HUES48 (cell line): ENCODE results near the gene MED16.
"Not testable (repeated sequence)": the region's sequence is repeated elsewhere in the genome, so short reads cannot be mapped to it uniquely, and the experiment has no call there.

ENCODE experiments used
- H3K27ac ChIP-seq: one replicate; pipeline ENCODE4 v1.7.0; 2013; ENCODE audit warnings: low read depth, low read length, inconsistent platforms
- H3K27me3 ChIP-seq: 2 replicates; pipeline ENCODE4 v1.6.1; 2013; ENCODE audit warnings: mild to moderate bottlenecking, low read length; ENCODE audit not compliant: control insufficient read depth, insufficient read depth
- H3K36me3 ChIP-seq: 2 replicates; pipeline ENCODE4 v1.6.1; 2013; ENCODE audit warnings: low read length; ENCODE audit not compliant: control insufficient read depth, insufficient read depth
- H3K4me1 ChIP-seq: 2 replicates; pipeline ENCODE4 v1.6.1; 2013; ENCODE audit warnings: mild to moderate bottlenecking, low read length; ENCODE audit not compliant: control insufficient read depth, insufficient read depth
- H3K4me3 ChIP-seq: 2 replicates; pipeline ENCODE4 v1.5.1; 2013; ENCODE audit warnings: mild to moderate bottlenecking, low read depth, low read length
- H3K9ac ChIP-seq: 2 replicates; pipeline ENCODE4 v1.6.1; 2013; ENCODE audit warnings: mild to moderate bottlenecking, low read depth, low read length, moderate library complexity
- H3K9me3 ChIP-seq: 2 replicates; pipeline ENCODE4 v1.6.1; 2013; ENCODE audit warnings: low read length; ENCODE audit not compliant: control insufficient read depth, insufficient read depth

Gene MED16

DNA sequence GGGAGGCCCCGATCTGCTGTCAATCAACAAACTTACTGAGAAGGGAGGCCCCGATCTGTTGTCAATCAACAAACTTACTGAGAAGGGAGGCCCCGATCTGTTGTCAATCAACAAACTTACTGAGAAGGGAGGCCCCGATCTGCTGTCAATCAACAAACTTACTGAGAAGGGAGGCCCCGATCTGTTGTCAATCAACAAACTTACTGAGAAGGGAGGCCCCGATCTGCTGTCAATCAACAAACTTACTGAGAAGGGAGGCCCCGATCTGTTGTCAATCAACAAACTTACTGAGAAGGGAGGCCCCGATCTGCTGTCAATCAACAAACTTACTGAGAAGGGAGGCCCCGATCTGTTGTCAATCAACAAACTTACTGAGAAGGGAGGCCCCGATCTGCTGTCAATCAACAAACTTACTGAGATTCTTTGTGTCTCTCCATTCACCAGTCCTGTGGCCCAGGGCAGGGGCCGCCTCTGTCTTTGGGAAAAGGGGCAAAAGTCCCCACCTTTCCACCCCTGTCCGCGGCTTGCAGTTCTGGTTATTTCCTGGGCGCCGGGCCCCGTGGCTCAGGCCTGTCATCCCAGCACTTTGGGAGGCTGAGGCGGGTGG lies 39.3 kb downstream of the MED16 start:
- H3K4me1 ChIP-seq, H3K27me3 ChIP-seq, H3K27ac ChIP-seq, H3K9me3 ChIP-seq, H3K9ac ChIP-seq, H3K4me3 ChIP-seq, H3K36me3 ChIP-seq: not testable (repeated sequence)

DNA sequence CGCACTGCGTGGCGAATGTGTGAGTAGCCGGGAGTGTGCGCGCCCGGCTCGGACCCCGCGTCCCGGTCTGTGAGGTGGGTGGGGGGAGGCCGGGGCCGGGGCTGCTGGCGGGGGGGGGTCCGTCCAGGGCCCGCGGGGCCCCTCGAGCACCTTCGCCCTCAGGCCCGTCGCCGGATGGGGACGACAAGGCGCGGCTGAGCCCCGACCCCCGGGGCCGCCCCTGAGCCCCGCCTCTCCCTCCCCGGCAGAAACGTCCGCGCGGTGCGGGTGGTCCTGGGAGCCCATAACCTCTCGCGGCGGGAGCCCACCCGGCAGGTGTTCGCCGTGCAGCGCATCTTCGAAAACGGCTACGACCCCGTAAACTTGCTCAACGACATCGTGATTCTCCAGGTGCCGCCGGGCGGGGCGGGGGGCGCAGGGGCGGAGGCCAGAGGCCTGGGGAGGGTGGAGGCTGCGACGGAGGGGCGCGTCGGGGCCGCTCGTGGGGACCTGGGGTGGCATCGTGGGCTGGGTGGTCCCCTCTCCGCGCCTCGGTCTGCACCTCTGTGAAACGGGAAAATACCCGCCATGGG lies 39.9 kb downstream of the MED16 start:
- Histone ChIP-seq H3K4me3 (no peak overlapping the region), H3K9me3 (no peaks in the 10 kb centered on the region), H3K27ac (no peak overlapping the region), H3K36me3 (no peaks in the 10 kb centered on the region), H3K27me3 (no peaks in the 10 kb centered on the region), H3K4me1 (no peaks in the 10 kb centered on the region), H3K9ac (no peak overlapping the region)

DNA sequence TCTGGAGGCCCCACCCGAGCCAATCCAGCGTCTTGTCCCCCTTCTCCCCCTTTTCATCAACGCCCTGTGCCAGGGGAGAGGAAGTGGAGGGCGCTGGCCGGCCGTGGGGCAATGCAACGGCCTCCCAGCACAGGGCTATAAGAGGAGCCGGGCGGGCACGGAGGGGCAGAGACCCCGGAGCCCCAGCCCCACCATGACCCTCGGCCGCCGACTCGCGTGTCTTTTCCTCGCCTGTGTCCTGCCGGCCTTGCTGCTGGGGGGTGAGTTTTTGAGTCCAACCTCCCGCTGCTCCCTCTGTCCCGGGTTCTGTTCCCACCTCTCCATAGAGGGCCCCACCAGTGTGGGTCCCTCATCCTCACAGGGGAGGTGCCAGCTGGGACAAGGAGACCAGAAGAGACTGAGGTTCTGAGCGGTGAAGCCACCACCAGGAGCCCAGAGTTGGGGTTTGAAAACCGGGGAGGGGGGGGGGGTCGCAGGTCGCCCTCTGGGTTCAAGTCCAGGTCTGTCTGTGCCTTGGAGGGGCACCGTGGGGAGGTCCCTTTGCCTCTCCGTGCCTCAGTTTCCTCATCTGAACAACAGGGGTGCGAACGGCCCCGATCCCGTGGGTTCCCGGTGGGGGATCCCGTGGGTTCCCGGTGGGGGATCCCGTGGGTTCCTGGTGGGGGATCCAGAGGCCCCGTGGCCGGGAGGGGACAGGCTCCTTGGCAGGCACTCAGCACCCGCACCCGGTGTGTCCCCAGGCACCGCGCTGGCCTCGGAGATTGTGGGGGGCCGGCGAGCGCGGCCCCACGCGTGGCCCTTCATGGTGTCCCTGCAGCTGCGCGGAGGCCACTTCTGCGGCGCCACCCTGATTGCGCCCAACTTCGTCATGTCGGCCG lies 40.6 kb downstream of the MED16 start, which contains the start of gene ELANE:
TSS of gene ELANE (plus strand) at position 168 of the 878 bp plus-strand sequence. CDS start at position 194, 26 bp downstream.
- no peaks in the 10 kb centered on the region for H3K4me1 ChIP-seq
- no peaks in the 10 kb centered on the region for H3K27me3 ChIP-seq
- H3K36me3 ChIP-seq: no peaks in the 10 kb centered on the region
- H3K27ac ChIP-seq: no peak within 1 kb of the TSS
- H3K9me3 ChIP-seq: no peaks in the 10 kb centered on the region
- H3K4me3 ChIP-seq: no peak within 1 kb of the TSS
- no peak within 1 kb of the TSS for H3K9ac ChIP-seq

DNA sequence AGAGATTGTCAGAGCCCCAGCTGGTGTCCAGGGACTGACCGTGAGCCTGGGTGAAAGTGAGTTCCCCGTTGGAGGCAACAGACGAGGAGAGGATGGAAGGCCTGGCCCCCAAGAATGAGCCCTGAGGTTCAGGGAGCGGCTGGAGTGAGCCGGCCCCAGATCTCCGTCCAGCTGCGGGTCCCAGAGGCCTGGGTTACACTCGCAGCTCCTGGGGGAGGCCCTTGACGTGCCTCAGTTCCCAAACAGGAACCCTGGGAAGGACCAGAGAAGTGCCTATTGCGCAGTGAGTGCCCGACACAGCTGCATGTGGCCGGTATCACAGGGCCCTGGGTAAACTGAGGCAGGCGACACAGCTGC lies 42.0 kb downstream of the MED16 start:
- H3K27ac ChIP-seq: no peak overlapping the region
- H3K4me1 ChIP-seq: no peaks in the 10 kb centered on the region
- no peaks in the 10 kb centered on the region for H3K36me3 ChIP-seq
- no peaks in the 10 kb centered on the region for H3K9me3 ChIP-seq
- H3K9ac ChIP-seq: no peak overlapping the region
- H3K27me3 ChIP-seq: no peaks in the 10 kb centered on the region
- H3K4me3 ChIP-seq: no peak overlapping the region

DNA sequence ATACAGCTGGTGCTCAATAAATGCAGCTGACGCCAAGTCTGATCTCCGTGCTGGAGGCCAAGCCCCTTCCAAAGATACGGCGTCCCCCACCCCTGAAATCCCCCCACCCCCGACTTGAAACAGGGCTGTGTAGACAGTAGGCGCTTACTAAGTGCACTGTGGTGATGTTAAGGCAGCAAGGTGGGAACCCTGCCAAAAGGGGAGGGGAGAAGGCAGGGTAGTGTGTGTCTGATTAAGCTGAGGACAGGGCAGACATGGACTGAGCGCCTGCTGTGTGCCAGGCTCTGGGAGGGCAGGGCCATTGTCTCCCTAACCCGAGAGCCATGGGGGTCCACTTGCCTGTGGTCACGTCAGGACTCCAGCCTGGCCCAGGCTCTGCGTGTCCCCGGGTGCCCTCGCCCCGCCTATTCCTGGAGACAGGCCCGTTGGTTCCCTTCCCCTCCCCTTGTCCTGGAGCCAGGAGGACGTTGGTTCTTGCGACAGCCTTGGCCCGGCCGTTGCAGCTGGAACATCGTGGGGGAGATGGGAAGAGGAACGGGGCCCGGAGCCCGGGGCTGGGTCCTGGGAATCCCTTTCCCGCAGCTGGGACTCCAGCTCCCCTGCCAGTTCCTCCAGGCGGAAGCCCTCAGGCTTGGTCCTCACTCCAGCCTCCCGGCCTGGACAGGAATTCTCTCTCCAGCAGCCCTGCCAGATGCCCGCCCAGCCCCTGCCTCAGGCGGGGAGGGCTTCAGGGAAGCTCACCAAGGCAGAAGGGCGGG lies 42.6 kb downstream of the MED16 start:
- Histone ChIP-seq H3K36me3 (no peaks in the 10 kb centered on the region), H3K27ac (no peak overlapping the region), H3K4me1 (no peaks in the 10 kb centered on the region), H3K9me3 (no peaks in the 10 kb centered on the region), H3K4me3 (no peak overlapping the region), H3K9ac (no peak overlapping the region), H3K27me3 (no peaks in the 10 kb centered on the region)

DNA sequence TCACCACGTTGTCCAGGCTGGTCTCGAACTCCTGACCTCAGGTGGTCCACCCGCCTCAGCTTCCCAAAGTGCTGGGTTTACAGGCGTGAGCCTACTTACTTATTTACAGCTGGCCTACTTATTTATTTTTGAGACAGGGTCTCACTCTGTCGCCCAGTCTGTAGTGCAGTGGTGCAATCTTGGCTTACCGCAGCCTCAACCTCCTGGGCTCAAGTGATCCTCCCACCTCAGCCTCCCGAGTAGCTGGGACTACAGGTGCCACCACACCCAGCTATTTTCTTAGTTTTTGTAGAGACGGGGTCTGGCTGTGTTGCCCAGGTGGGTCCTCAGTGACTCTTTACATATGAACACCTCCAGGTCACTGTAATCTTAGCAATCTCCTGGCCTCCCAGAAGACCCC lies 43.8 kb downstream of the MED16 start:
- H3K27ac ChIP-seq, H3K9ac ChIP-seq, H3K27me3 ChIP-seq, H3K4me3 ChIP-seq, H3K9me3 ChIP-seq, H3K4me1 ChIP-seq, H3K36me3 ChIP-seq: not testable (repeated sequence)

DNA sequence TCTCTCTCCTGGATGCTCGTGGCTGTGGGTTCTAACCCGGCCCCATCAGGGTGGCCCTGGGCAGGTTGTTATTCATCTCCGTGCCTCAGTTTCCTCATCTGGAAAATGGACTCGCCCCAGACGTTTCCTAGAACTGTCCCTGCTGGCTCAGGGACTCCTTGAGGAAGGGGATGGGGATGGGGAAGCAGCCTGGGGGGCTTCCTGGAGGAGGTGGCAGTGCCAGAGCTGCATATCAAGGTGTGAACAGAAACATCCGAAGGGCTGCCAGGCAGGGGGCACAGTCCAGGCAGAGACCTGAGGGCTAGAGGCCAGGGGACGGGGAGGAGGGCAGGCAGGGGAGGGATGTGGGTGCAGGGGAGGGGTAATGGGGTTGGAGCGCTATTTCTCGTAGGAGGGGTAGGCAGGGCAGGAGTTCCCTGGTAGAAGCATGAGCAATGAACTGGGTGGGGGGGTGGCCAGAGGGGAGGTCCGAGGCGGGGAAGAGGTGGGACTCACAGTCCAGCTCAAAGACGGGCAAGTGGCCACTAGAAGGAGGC lies 44.5 kb downstream of the MED16 start:
- Histone ChIP-seq H3K9ac (no peak overlapping the region), H3K27ac (no peak overlapping the region), H3K27me3 (peaks cover 5% of the 10 kb centered on the region), H3K36me3 (no peaks in the 10 kb centered on the region), H3K4me3 (no peak overlapping the region), H3K4me1 (no peaks in the 10 kb centered on the region), H3K9me3 (no peaks in the 10 kb centered on the region)

DNA sequence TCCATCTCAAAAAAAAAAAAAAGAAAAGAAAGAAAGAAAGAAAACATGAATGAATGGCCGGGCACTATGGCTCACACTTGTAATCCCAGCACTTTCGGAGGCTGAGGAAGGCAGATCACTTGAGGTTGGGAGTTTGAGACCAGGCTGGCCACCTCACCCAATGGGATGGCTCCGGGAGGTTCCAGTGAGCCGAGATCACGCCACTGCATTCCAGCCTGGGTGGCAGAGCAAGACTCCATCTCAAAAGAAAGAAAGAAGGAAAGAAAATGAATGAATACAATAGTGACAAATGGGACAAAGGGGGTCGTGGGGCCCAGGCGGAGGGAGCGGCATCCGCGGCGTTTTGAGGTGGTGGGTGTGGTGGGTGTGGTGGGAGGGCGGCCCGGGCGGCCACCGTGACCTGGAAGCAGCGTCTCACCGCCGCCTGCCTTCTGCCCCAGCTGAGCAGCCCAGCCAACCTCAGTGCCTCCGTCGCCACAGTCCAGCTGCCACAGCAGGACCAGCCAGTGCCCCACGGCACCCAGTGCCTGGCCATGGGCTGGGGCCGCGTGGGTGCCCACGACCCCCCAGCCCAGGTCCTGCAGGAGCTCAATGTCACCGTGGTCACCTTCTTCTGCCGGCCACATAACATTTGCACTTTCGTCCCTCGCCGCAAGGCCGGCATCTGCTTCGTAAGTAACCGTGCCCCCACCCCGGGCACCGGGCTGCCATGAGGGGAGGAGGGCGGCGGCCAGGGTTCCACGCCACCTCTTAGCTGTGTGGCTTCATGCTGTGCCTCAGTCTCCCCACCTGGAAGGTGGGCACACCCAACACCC lies 47.1 kb downstream of the MED16 start:
- Histone ChIP-seq H3K27ac (no peak overlapping the region), H3K36me3 (no peaks in the 10 kb centered on the region), H3K9me3 (no peaks in the 10 kb centered on the region), H3K9ac (no peak overlapping the region), H3K4me1 (no peaks in the 10 kb centered on the region), H3K4me3 (no peak overlapping the region), H3K27me3 (peaks cover 15% of the 10 kb centered on the region)

DNA sequence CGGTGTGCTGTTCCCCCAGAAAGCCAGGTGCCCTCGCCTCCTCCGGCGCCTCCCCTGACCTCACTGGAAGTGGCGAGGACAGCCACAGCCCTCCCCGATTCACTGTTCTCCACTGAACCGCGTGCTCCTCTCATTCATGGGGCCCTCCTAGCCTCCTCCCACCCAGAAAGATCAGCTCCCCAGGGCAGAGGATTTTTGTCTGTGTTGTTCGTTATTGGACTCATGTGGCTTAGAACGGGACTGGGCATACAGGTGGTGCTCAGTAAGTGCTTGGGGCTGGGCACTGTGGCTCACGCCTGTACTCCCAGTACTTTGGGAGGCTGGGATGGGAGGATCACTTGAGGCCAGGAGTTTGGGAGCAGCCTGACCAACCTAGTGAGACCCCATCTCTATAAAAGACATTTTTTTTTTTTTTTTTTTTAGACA lies 48.4 kb downstream of the MED16 start:
- Histone ChIP-seq H3K4me3 (no peak overlapping the region), H3K4me1 (no peaks in the 10 kb centered on the region), H3K9ac (no peak overlapping the region), H3K9me3 (no peaks in the 10 kb centered on the region), H3K27me3 (peaks cover 15% of the 10 kb centered on the region), H3K27ac (no peak overlapping the region), H3K36me3 (no peaks in the 10 kb centered on the region)

DNA sequence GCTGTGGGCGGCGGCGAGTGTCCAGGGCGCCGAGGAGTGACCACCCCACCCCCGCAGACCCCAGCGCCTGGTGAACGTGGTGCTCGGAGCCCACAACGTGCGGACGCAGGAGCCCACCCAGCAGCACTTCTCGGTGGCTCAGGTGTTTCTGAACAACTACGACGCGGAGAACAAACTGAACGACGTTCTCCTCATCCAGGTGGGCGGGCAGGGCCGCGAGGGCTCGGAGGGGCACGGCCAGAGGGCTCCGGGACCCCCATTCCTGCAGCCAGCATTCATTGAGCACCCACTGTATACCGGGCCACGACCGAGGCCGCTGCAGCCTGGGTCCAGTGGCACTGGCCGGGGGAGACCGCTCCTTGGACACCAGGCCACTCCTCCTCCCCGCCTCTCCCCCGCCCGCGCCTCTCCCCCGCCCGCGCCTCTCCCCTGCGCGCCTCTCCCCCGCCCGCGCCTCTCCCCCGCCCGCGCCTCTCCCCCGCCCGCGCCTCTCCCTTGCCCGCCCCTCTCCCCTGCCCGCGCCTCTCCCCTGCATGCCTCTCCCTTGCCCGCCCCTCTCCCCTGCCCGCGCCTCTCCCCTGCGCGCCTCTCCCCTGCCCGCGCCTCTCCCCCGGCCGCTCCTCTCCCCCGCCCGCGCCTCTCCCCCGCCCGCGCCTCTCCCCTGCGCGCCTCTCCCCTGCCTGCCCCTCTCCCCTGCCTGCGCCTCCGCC lies 49.0 kb downstream of the MED16 start:
- Histone ChIP-seq H3K4me1 (no peaks in the 10 kb centered on the region), H3K9me3 (no peaks in the 10 kb centered on the region), H3K36me3 (no peaks in the 10 kb centered on the region), H3K27ac (no peak overlapping the region), H3K4me3 (peak overlapping the region; percentile 32; the same call in 1 of the 2 replicates), H3K27me3 (peaks cover 15% of the 10 kb centered on the region), H3K9ac (no peak overlapping the region)
